Prostate gland (tissue), 2 donors: ENCODE results near the gene PNMA3. TPM values are rescaled to one million over a fixed set of nuclear protein-coding genes. Genes with fewer than 3 reads are reported as not detected.
"Not testable (repeated sequence)": the region's sequence is repeated elsewhere in the genome, so short reads cannot be mapped to it uniquely, and the experiment has no call there.

Experiments used
- DNase-seq: peaks from one replicate; pipeline ENCODE4 v3.0.0-alpha.2; 2019; ENCODE audit warnings: low spot score
- H3K27ac ChIP-seq, 2 donors: fragments of 200-600 bp; sonication (generic); 2 replicates each; pipeline ENCODE4 v1.5.1; 2017 to 2019
- H3K27me3 ChIP-seq: fragments of 200-600 bp; sonication (generic); replicated peaks from 2 replicates; pipeline ENCODE4 v1.5.1; 2019; ENCODE audit not compliant: insufficient read depth
- H3K36me3 ChIP-seq, 2 donors: fragments of 200-600 bp; sonication (generic); 1 replicate in 1 of 2; 2 replicates in 1 of 2; pipeline versions ENCODE4 v1.5.1 to v1.8.1; 2017 to 2019
- H3K4me1 ChIP-seq: fragments of 200-600 bp; sonication (generic); replicated peaks from 2 replicates; pipeline ENCODE4 v1.5.1; 2019
- H3K4me3 ChIP-seq, 2 donors: fragments of 200-600 bp; sonication (generic); 2 replicates each; pipeline ENCODE4 v1.5.1; 2017 to 2019
- H3K9me3 ChIP-seq: fragments of 200-600 bp; sonication (generic); 2 replicates; pipeline ENCODE4 v1.5.1; 2017
- CTCF ChIP-seq, 4 experiments: fragments of 200-600 bp in 2 of 4; fragments of 450-650 bp in 2 of 4; sonication (generic) in 2 of 4; IDR thresholded peaks; 1 replicate in 3 of 4; 2 replicates in 1 of 4; pipeline ENCODE4 v1.5.1; 2016 to 2019; ENCODE audit warnings: antibody characterized with exemption in 4 of 4, mild to moderate bottlenecking in 2 of 4, moderate library complexity in 2 of 4
- POLR2A ChIP-seq: fragments of 450-650 bp; IDR thresholded peaks from one replicate; pipeline ENCODE4 v1.6.1; 2016; ENCODE audit warnings: antibody characterized with exemption, mild to moderate bottlenecking
- POLR2AphosphoS5 ChIP-seq: sonication (generic); formaldehyde crosslinking; IDR thresholded peaks from one replicate; pipeline ENCODE4 v1.6.1; 2017; ENCODE audit warnings: antibody characterized with exemption
- WGBS: methylation state at CpG from one replicate; pipeline ENCODE4 v1.1.5; 2018; 5-methylcytosine and 5-hydroxymethylcytosine counted together
- intact Hi-C: fragments of 100-400 bp; cut with DNase I; formaldehyde crosslinking; loops from one replicate; pipeline ENCODE4 v1.14.2; 2022
- total RNA-seq, 2 donors: library from RNA; depleted of rRNA; stranded (reverse); fragments of >200 nt; gene quantifications; one replicate each; pipeline ENCODE4 v1.1.0, GENCODE V29; 2016

PNMA3 gene
- total RNA-seq, 2 donors from 2014 or later = 0.27 to 14.2 TPM

- DNase-seq = no peak
- Histone ChIP-seq H3K9me3 (no peaks in the 10 kb centered on the region), H3K27ac (no peak overlapping the region), H3K36me3 (no peaks in the 10 kb centered on the region), H3K27me3 (no peaks in the 10 kb centered on the region), H3K4me3 (no peak overlapping the region), H3K4me1 (no peaks in the 10 kb centered on the region)
- TF ChIP-seq CTCF (IDR thresholded peaks at IDR 0.05) (no peak), POLR2AphosphoS5 (no peak), POLR2A (no peak)
- WGBS = 95% methylated on average over 9 of the region's 24 CpGs
- intact Hi-C loops = no loop called here
These were observed 18.1 kb downstream of the PNMA3 start for GRCh38 chrX:153074262-153074899.

GRCh38 chrX:153074935-153075334 is 18.7 kb downstream of the PNMA3 start:
- Histone ChIP-seq H3K4me3 (no peak overlapping the region), H3K27ac (no peak overlapping the region), H3K36me3 (no peaks in the 10 kb centered on the region), H3K27me3 (no peaks in the 10 kb centered on the region), H3K4me1 (no peaks in the 10 kb centered on the region), H3K9me3 (no peaks in the 10 kb centered on the region)
- 85% methylated on average over 5 of the region's 11 CpGs for WGBS
- intact Hi-C loops = no loop called here
- TF ChIP-seq POLR2A (no peak), POLR2AphosphoS5 (no peak), CTCF (IDR thresholded peaks at IDR 0.05) (no peak)
- DNase-seq = no peak

- Histone ChIP-seq H3K27ac (no peak overlapping the region), H3K36me3 (no peaks in the 10 kb centered on the region), H3K9me3 (no peaks in the 10 kb centered on the region), H3K4me3 (no peak overlapping the region), H3K27me3 (no peaks in the 10 kb centered on the region), H3K4me1 (no peaks in the 10 kb centered on the region)
- TF ChIP-seq CTCF (IDR thresholded peaks at IDR 0.05) = no peak
- WGBS = 100% methylated on average over 1 of the region's 14 CpGs
- intact Hi-C loops = no loop called here
- DNase-seq = no peak
These were observed 19.1 kb downstream of the PNMA3 start for GRCh38 chrX:153075366-153075765.

- H3K9me3 ChIP-seq, DNase-seq, H3K27me3 ChIP-seq, H3K27ac ChIP-seq, intact Hi-C loops, H3K4me3 ChIP-seq, H3K4me1 ChIP-seq, H3K36me3 ChIP-seq: not testable (repeated sequence)
- no CpG with 5 or more reads among the region's 76 CpGs for WGBS
These were observed 21.3 kb downstream of the PNMA3 start for GRCh38 chrX:153077437-153078135.

- H3K36me3 ChIP-seq, H3K4me1 ChIP-seq, DNase-seq, H3K4me3 ChIP-seq, H3K27ac ChIP-seq, H3K9me3 ChIP-seq, intact Hi-C loops, H3K27me3 ChIP-seq: not testable (repeated sequence)
- no CpG with 5 or more reads among the region's 23 CpGs for WGBS
These were observed 27.1 kb downstream of the PNMA3 start for GRCh38 chrX:153083238-153083923.

- no peak overlapping the region for H3K27ac ChIP-seq
- H3K4me3 ChIP-seq = no peak overlapping the region
- DNase-seq = no peak
- 60% methylated on average over 3 of the region's 3 CpGs for WGBS
- H3K4me1 ChIP-seq = no peaks in the 10 kb centered on the region
- no peaks in the 10 kb centered on the region for H3K27me3 ChIP-seq
- no peaks in the 10 kb centered on the region for H3K9me3 ChIP-seq
- TF ChIP-seq POLR2A (no peak), POLR2AphosphoS5 (no peak), CTCF (IDR thresholded peaks at IDR 0.05) (no peak)
- no peaks in the 10 kb centered on the region for H3K36me3 ChIP-seq
- intact Hi-C loops = no loop called here
These were observed 46.1 kb downstream of the PNMA3 start for GRCh38 chrX:153102418-153102817.

- H3K27me3 ChIP-seq, H3K4me3 ChIP-seq, H3K27ac ChIP-seq, H3K9me3 ChIP-seq, intact Hi-C loops, H3K36me3 ChIP-seq, H3K4me1 ChIP-seq, DNase-seq: not testable (repeated sequence)
- WGBS = 86% methylated on average over 1 of the region's 1 CpG
These were observed 48.7 kb downstream of the PNMA3 start for GRCh38 chrX:153104959-153105358.

GRCh38 chrX:153106092-153106801 is 50.0 kb downstream of the PNMA3 start:
- intact Hi-C loops, H3K27me3 ChIP-seq, H3K4me1 ChIP-seq, H3K4me3 ChIP-seq, H3K9me3 ChIP-seq, DNase-seq, H3K36me3 ChIP-seq, H3K27ac ChIP-seq: not testable (repeated sequence)
- WGBS = 13% methylated on average over 2 of the region's 12 CpGs
